RWPE2 (cell line): ENCODE data around the gene NANOGP8.
"Not testable (repeated sequence)": the region's sequence is repeated elsewhere in the genome, so short reads cannot be mapped to it uniquely, and the experiment has no call there.

Source experiments
- ATAC-seq: fragments of 200-7000 bp; cut with Tn5 transposase; 3 replicates; pipeline ENCODE4 v1.9.1; 2021; ENCODE audit warnings: low read depth
- DNase-seq: peaks from one replicate; pipeline ENCODE4 v3.0.0-alpha.2; 2020; ENCODE audit warnings: low spot score
- H3K27ac ChIP-seq: fragments of 450-650 bp; 2 replicates; pipeline ENCODE4 v1.5.1; 2017; ENCODE audit warnings: mild to moderate bottlenecking; ENCODE audit not compliant: poor library complexity, severe bottlenecking
- H3K27me3 ChIP-seq: fragments of 250-450 bp; sonication (Bioruptor Pico); 2 replicates; pipeline ENCODE4 v1.5.1; 2021; ENCODE audit warnings: mild to moderate bottlenecking, moderate library complexity; ENCODE audit not compliant: insufficient read depth, poor library complexity, severe bottlenecking
- H3K36me3 ChIP-seq: fragments of 250-450 bp; sonication (Bioruptor Pico); 2 replicates; pipeline ENCODE4 v1.5.1; 2020; ENCODE audit warnings: low read depth, mild to moderate bottlenecking, moderate library complexity
- H3K4me1 ChIP-seq: fragments of 250-450 bp; sonication (Bioruptor Pico); 2 replicates; pipeline ENCODE4 v1.5.1; 2021; ENCODE audit warnings: mild to moderate bottlenecking, moderate library complexity; ENCODE audit not compliant: insufficient read depth, poor library complexity, severe bottlenecking
- H3K4me3 ChIP-seq: fragments of 250-450 bp; sonication (Bioruptor Pico); 2 replicates; pipeline ENCODE4 v1.5.1; 2021; ENCODE audit warnings: mild to moderate bottlenecking, moderate library complexity; ENCODE audit not compliant: severe bottlenecking
- H3K9me3 ChIP-seq: fragments of 250-450 bp; sonication (Bioruptor Pico); 2 replicates; pipeline ENCODE4 v1.5.1; 2021; ENCODE audit warnings: mild to moderate bottlenecking, moderate library complexity; ENCODE audit not compliant: severe bottlenecking
- CTCF ChIP-seq: fragments of 450-650 bp; IDR thresholded peaks from one replicate; pipeline ENCODE4 v1.5.1; 2017; ENCODE audit warnings: mild to moderate bottlenecking, moderate library complexity; ENCODE audit not compliant: poor library complexity, severe bottlenecking

The NANOGP8 gene

GRCh38 chr15:35085176-35085919 is at the start of gene NANOGP8:
TSS of gene NANOGP8 (minus strand) at chr15:35085295. CDS start at chr15:35085110, 185 bp downstream.
- ATAC-seq, DNase-seq, H3K27me3 ChIP-seq, H3K4me1 ChIP-seq, H3K4me3 ChIP-seq, H3K27ac ChIP-seq, H3K9me3 ChIP-seq, H3K36me3 ChIP-seq: not testable (repeated sequence)

DNA sequence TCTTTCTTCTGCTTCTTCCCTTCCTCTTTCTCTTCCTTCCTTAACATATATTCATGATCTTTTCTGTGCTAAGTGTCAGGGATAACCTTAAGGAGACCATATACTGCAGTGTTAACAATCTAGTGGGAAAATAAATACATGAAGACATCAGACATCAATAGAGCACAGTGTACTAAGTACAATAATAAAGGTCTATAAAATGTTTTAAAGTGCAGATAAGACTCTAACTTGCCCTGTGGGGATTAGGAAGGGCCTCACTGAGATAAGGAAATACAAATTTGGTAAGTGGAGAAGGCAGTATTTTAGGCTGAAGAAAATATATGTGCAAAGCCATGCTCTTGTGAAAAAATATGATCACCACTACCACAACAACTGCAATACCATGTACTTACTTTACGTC is 49.2 kb upstream of the NANOGP8 start:
- TF ChIP-seq CTCF = no peak
- Histone ChIP-seq H3K27me3 (no peaks in the 10 kb centered on the region), H3K36me3 (no peaks in the 10 kb centered on the region)

DNA sequence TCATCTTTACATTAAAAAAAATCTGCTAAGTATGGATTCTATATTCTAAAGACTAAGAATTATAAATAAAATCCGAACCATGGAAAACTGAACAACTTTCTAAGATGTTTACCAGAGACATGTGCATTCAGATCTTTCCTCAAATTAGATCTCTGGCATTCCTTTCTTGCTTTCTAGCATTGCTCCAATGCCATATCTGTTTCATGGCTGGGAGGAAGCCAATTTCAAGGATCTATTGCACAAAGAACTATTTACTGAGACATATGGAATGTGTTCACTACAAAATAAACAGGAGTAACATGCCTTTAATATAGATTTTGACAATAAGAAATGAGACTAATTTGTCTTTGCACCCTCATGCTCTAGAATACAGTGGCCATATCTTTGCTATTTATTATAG is 45.1 kb upstream of the NANOGP8 start:
- Histone ChIP-seq H3K27ac (no peak overlapping the region), H3K9me3 (no peaks in the 10 kb centered on the region)

More for the DNA sequence above, 49.2 kb upstream of the NANOGP8 start:
- no peak overlapping the region for H3K4me3 ChIP-seq
- H3K9me3 ChIP-seq = no peaks in the 10 kb centered on the region
- ATAC-seq (no peak), DNase-seq (no peak)
- H3K27ac ChIP-seq = no peak overlapping the region
- no peaks in the 10 kb centered on the region for H3K4me1 ChIP-seq

DNA sequence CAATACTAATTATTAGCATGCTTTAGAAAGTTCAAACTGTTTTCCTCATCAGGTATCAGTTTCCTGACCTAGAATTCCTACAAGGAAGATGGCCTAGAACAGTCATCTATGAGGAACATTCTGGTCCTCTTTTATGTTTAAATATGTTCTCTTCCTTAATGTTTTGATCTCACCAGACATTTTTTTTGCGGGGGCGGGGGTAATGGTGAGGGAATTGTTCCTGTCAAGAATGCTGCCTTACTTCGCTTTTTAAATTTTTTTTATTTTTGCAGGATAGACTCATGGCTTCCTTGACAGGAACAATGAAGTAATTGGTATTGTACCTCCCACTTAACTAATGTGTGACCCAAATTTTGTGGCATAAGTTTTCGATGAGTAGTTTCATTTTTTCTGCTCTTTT is 44.3 kb upstream of the NANOGP8 start:
- Histone ChIP-seq H3K9me3 (no peaks in the 10 kb centered on the region), H3K27ac (no peak overlapping the region), H3K27me3 (no peaks in the 10 kb centered on the region), H3K36me3 (no peaks in the 10 kb centered on the region), H3K4me3 (no peak overlapping the region), H3K4me1 (no peaks in the 10 kb centered on the region)
- ATAC-seq (no peak), DNase-seq (no peak)
- no peak for TF ChIP-seq CTCF

More for the DNA sequence above, 45.1 kb upstream of the NANOGP8 start:
- Histone ChIP-seq H3K27me3 (no peaks in the 10 kb centered on the region), H3K4me1 (no peaks in the 10 kb centered on the region), H3K36me3 (no peaks in the 10 kb centered on the region), H3K4me3 (no peak overlapping the region)
- DNase-seq (no peak), ATAC-seq (no peak)
- no peak for TF ChIP-seq CTCF

DNA sequence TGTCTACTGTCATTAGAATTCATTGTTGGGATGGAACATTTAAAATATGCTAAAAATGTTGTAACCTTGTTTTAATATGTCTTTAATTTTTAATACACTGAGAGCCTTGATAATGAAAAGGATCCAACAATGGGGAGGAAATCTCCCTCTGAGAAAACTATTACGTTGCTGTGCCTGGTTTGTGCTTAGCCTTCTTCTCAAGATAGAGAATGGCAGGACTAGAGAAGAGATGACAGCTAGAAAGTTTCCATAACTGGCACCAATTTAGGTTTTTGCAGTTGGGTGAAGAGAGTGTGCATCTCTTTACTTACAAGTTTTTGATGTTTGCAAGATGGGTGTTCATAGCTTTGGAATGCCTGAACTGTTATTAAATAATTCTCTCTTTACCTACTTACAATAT is 42.6 kb upstream of the NANOGP8 start:
- ATAC-seq (no peak), DNase-seq (no peak)
- no peaks in the 10 kb centered on the region for H3K27me3 ChIP-seq
- no peaks in the 10 kb centered on the region for H3K4me1 ChIP-seq
- no peak overlapping the region for H3K27ac ChIP-seq
- H3K9me3 ChIP-seq = no peaks in the 10 kb centered on the region
- no peak overlapping the region for H3K4me3 ChIP-seq
- H3K36me3 ChIP-seq = no peaks in the 10 kb centered on the region
- no peak for TF ChIP-seq CTCF
